GM18951 (cell line): ENCODE results near the gene SLC1A3.

Source experiments
- POLR2A ChIP-seq: IDR thresholded peaks from 4 replicates; pipeline ENCODE4 v1.6.1; 2011; ENCODE audit warnings: mild to moderate bottlenecking; ENCODE audit not compliant: insufficient read length, insufficient read depth; ENCODE audit errors: extremely low read depth
- in situ Hi-C: fragments of 300-500 bp; cut with MboI; formaldehyde crosslinking; loops from one replicate; pipeline ENCODE4 v1.12.0; 2022; ENCODE audit warnings: low sequenced_read_pairs, mixed read lengths, inconsistent platforms; ENCODE audit not compliant: unreplicated experiment

SLC1A3 gene

GRCh38 chr5:36682499-36682898, 76.1 kb downstream of the SLC1A3 start:
- TF ChIP-seq POLR2A, result no peak
- in situ Hi-C loops, result no loop called here

GRCh38 chr5:36683821-36684434, 77.5 kb downstream of the SLC1A3 start:
- no peak for TF ChIP-seq POLR2A
- in situ Hi-C loops, result no loop called here

- TF ChIP-seq POLR2A, result no peak
- in situ Hi-C loops, result no loop called here
These were observed 79.4 kb downstream of the SLC1A3 start for GRCh38 chr5:36685631-36686288.

- no peak for TF ChIP-seq POLR2A
- in situ Hi-C loops, result no loop called here
These were observed 80.5 kb downstream of the SLC1A3 start for GRCh38 chr5:36686881-36687280.

- TF ChIP-seq POLR2A, result no peak
These were observed 82.3 kb downstream of the SLC1A3 start for GRCh38 chr5:36688722-36689121.

GRCh38 chr5:36689225-36689624, 82.8 kb downstream of the SLC1A3 start:
- in situ Hi-C loops, result no loop called here
- no peak for TF ChIP-seq POLR2A

More at GRCh38 chr5:36688722-36689121, 82.3 kb downstream of the SLC1A3 start:
- in situ Hi-C loops, result no loop called here

- in situ Hi-C loops, result no loop called here
- no peak for TF ChIP-seq POLR2A
These were observed 83.9 kb downstream of the SLC1A3 start for GRCh38 chr5:36690041-36690961.

- in situ Hi-C loops, result no loop called here
These were observed 84.8 kb downstream of the SLC1A3 start for GRCh38 chr5:36691226-36691625.

GRCh38 chr5:36691696-36692371, 85.4 kb downstream of the SLC1A3 start:
- in situ Hi-C loops, result no loop called here
- no peak for TF ChIP-seq POLR2A

More at GRCh38 chr5:36691226-36691625, 84.8 kb downstream of the SLC1A3 start:
- TF ChIP-seq POLR2A, result no peak

- no peak for TF ChIP-seq POLR2A
- in situ Hi-C loops, result no loop called here
These were observed 86.7 kb downstream of the SLC1A3 start for GRCh38 chr5:36692791-36693763.

GRCh38 chr5:36694351-36694750, 87.9 kb downstream of the SLC1A3 start:
- in situ Hi-C loops, result no loop called here
- TF ChIP-seq POLR2A, result no peak
